T follicular helper cell (primary cell): ENCODE data around the gene NSMF.
"Not testable (repeated sequence)": the region's sequence is repeated elsewhere in the genome, so short reads cannot be mapped to it uniquely, and the experiment has no call there.

Experiments
- DNase-seq: peaks from one replicate; pipeline ENCODE4 v3.0.0-alpha.2; 2020; ENCODE audit warnings: low read depth

NSMF gene

GRCh38 chr9:137475666-137476065, 16.5 kb upstream of the NSMF start:
- DNase-seq, result no peak

GRCh38 chr9:137474271-137474670, 15.1 kb upstream of the NSMF start:
- DNase-seq, result no peak

- no peak for DNase-seq
Observed at GRCh38 chr9:137470785-137471184, 11.7 kb upstream of the NSMF start.

GRCh38 chr9:137467896-137468295, 8.8 kb upstream of the NSMF start:
- no peak for DNase-seq

GRCh38 chr9:137467161-137467581, 8.0 kb upstream of the NSMF start:
- no peak for DNase-seq

- not testable (repeated sequence) for DNase-seq
Observed at GRCh38 chr9:137466389-137467085, 7.4 kb upstream of the NSMF start.

GRCh38 chr9:137465720-137466388, 6.7 kb upstream of the NSMF start:
- DNase-seq, result no peak

GRCh38 chr9:137465000-137465719, 6.0 kb upstream of the NSMF start:
- DNase-seq, result no peak

- no peak for DNase-seq
Observed at GRCh38 chr9:137464291-137464999, 5.3 kb upstream of the NSMF start.

- DNase-seq, result no peak
Observed at GRCh38 chr9:137463931-137464290, 4.8 kb upstream of the NSMF start.

- no peak for DNase-seq
Observed at GRCh38 chr9:137462986-137463930, 4.1 kb upstream of the NSMF start.

GRCh38 chr9:137462396-137462985, 3.4 kb upstream of the NSMF start:
- DNase-seq, result no peak

- DNase-seq, result peak; percentile 51
Observed at GRCh38 chr9:137461663-137462395, 2.7 kb upstream of the NSMF start.

GRCh38 chr9:137461316-137461662, 2.2 kb upstream of the NSMF start:
- DNase-seq, result no peak

GRCh38 chr9:137460363-137461315, 1.5 kb upstream of the NSMF start:
- DNase-seq, result no peak

GRCh38 chr9:137459601-137460362, 648 bp upstream of the NSMF start:
- no peak for DNase-seq

- no peak for DNase-seq
Observed at GRCh38 chr9:137458194-137459151, 661 bp downstream of the NSMF start.
